ENCODE data around the gene PCDH12. TPM values are rescaled to one million over a fixed set of nuclear protein-coding genes. Genes with fewer than 3 reads are reported as not detected.

PCDH12 gene
- total and polyA plus RNA-seq, 2 of the 8 experiments (the other 6 are each of a cell fraction or from before 2014, with no cell fraction given): 0.06 to 0.17 TPM

GRCh38 chr5:141950207-141951005 is 7.6 kb downstream of the PCDH12 start (continued):
- TF ChIP-seq CTCF (IDR thresholded peaks at IDR 0.05; ENCODE audit: control extremely low read depth in 1 of 3, insufficient read depth in 1 of 3, low read depth in 1 of 3, low read length in 3 of 3) (no peak), EZH2 (IDR thresholded peaks at IDR 0.05; ENCODE audit: low read depth, low read length, severe bottlenecking) (no peak), BACH1 (IDR thresholded peaks at IDR 0.05; ENCODE audit: low read length) (no peak)
